ENCODE results near the gene TGFB1.

DNA sequence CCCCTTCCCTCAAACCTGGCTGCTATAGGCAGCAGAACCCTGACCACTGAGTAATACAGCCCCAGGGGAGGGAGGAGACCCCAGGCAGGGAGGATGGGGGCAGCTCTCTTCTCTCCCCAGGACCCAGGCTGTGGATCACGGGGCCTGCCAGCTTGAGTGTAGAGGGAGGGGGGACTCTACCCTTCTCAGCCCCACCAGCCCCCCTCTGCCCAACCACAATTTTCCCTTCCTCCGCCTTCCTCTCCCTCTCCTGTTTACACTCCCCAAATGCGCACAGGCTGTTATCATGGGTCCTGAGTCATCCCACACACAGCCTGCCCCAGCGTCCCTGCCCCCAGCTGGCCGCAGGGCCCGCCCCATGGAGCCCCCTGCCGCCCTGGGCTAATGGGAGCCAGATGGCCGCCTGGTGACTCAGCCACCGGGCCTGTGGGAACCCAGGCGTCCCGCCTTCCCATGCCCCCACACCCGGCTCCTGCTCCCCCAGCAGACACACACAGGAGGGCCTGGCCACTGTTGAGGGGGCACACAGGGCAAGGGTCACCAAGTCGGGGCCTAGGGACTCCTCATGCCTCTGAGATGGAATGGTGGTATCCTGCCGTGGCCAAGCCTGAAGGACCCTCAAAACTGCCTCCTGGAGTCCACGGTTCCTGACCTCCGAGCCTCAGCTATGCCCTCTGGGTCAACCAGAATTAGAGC is 30.1 kb downstream of the TGFB1 start:
- TF ChIP-seq, protein P1, sequence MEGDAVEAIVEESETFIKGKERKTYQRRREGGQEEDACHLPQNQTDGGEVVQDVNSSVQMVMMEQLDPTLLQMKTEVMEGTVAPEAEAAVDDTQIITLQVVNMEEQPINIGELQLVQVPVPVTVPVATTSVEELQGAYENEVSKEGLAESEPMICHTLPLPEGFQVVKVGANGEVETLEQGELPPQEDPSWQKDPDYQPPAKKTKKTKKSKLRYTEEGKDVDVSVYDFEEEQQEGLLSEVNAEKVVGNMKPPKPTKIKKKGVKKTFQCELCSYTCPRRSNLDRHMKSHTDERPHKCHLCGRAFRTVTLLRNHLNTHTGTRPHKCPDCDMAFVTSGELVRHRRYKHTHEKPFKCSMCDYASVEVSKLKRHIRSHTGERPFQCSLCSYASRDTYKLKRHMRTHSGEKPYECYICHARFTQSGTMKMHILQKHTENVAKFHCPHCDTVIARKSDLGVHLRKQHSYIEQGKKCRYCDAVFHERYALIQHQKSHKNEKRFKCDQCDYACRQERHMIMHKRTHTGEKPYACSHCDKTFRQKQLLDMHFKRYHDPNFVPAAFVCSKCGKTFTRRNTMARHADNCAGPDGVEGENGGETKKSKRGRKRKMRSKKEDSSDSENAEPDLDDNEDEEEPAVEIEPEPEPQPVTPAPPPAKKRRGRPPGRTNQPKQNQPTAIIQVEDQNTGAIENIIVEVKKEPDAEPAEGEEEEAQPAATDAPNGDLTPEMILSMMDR (conservative IDR thresholded peaks at IDR 0.05; ENCODE audit: low read length): no peak
- TF ChIP-seq EZH2phosphoT487 (IDR thresholded peaks at IDR 0.05; ENCODE audit: borderline replicate concordance): no peak

Measured in Loucy (cell line).